Endothelial cell of umbilical vein (primary cell): ENCODE results near the gene ETNK1. TPM values are rescaled to one million over a fixed set of nuclear protein-coding genes. Genes with fewer than 3 reads are reported as not detected.
"Not testable (repeated sequence)": the region's sequence is repeated elsewhere in the genome, so short reads cannot be mapped to it uniquely, and the experiment has no call there.

Experiments
- BruUV-seq: library from RNA; stranded (reverse); fragments of 400-500 nt; replicated peaks from 2 replicates; lab custom pipeline; 2021; lab: Mats Ljungman, UMichigan
- CTCF ChIA-PET: fragments of 300-600, 350-600 bp; sonication (Branson Sonifier 250); formaldehyde crosslinking; loops from one replicate; lab custom pipeline; 2021; ENCODE audit warnings: antibody characterized with exemption, inconsistent platforms; lab: Charles Lee
- POLR2A ChIA-PET: fragments of 300-600, 350-600 bp; sonication (Branson Sonifier 250); formaldehyde crosslinking; loops from one replicate; lab custom pipeline; 2021; ENCODE audit warnings: antibody characterized with exemption, inconsistent platforms; lab: Charles Lee
- DNase-seq: peaks from one replicate; pipeline ENCODE4 v3.0.0-alpha.2; 2011; ENCODE audit warnings: low read depth, low spot score
- FAIRE-seq: peaks from 2 replicates; lab custom pipeline; 2011; peaks lifted over from hg19 to GRCh38; lab: Jason Lieb, UNC
- H2AFZ ChIP-seq: 2 replicates; pipeline ENCODE4 v1.6.0; 2012; ENCODE audit warnings: low read depth, low read length, control low read depth, inconsistent platforms
- H3K27ac ChIP-seq: 2 replicates; pipeline ENCODE4 v1.5.1; 2011; ENCODE audit warnings: low read depth, mild to moderate bottlenecking, control low read depth, low read length, moderate library complexity; ENCODE audit not compliant: insufficient read depth
- H3K27me3 ChIP-seq, 2 experiments: 2 replicates each; pipeline versions ENCODE4 v1.6.0 to v1.6.1; 2011; ENCODE audit warnings: low read length in 2 of 2, mixed read lengths in 1 of 2; ENCODE audit not compliant: control insufficient read depth in 2 of 2, insufficient read depth in 2 of 2
- H3K36me3 ChIP-seq, 2 experiments: 2 replicates in 1 of 2; 3 replicates in 1 of 2; pipeline ENCODE4 v1.5.1; 2011; ENCODE audit warnings: low read length in 2 of 2, mild to moderate bottlenecking in 1 of 2, moderate library complexity in 1 of 2; ENCODE audit not compliant: control insufficient read depth in 2 of 2, insufficient read depth in 2 of 2; ENCODE audit errors: extremely low read depth in 1 of 2
- H3K4me1 ChIP-seq: 3 replicates; pipeline ENCODE4 v1.5.1; 2011; ENCODE audit warnings: mild to moderate bottlenecking, low read length; ENCODE audit not compliant: control insufficient read depth, insufficient read depth; ENCODE audit errors: extremely low read depth
- H3K4me2 ChIP-seq: 2 replicates; pipeline ENCODE4 v1.6.1; 2011; ENCODE audit warnings: low read length, control low read depth, mixed read lengths; ENCODE audit not compliant: insufficient read depth
- H3K4me3 ChIP-seq, 3 experiments: fragments of 200-600 bp in 1 of 3; sonication (generic), shearing (Covaris generic) in 1 of 3; replicated peaks in 1 of 3; 2 replicates each; pipeline ENCODE4 v1.5.1; 2011 to 2016; ENCODE audit warnings: control low read depth in 3 of 3, low read length in 3 of 3, mild to moderate bottlenecking in 2 of 3, inconsistent platforms in 1 of 3, low read depth in 1 of 3, moderate library complexity in 1 of 3; ENCODE audit not compliant: insufficient read depth in 1 of 3
- H3K79me2 ChIP-seq: 2 replicates; pipeline ENCODE4 v1.6.0; 2012; ENCODE audit warnings: low read length, inconsistent platforms; ENCODE audit not compliant: control insufficient read depth, insufficient read depth
- H3K9ac ChIP-seq: replicated peaks from 2 replicates; pipeline ENCODE3; 2011; ENCODE audit warnings: low read length, control low read depth; ENCODE audit not compliant: insufficient read depth; ENCODE audit errors: extremely low read depth
- H3K9me1 ChIP-seq: replicated peaks from 3 replicates; pipeline ENCODE4 v1.6.0; 2011; ENCODE audit warnings: mild to moderate bottlenecking, low read length; ENCODE audit not compliant: control insufficient read depth, insufficient read depth; ENCODE audit errors: extremely low read depth
- H3K9me3 ChIP-seq: replicated peaks from 2 replicates; pipeline ENCODE4 v1.5.1; 2012; ENCODE audit warnings: low read length, inconsistent platforms; ENCODE audit not compliant: control insufficient read depth, insufficient read depth
- H4K20me1 ChIP-seq: replicated peaks from 2 replicates; pipeline ENCODE3; 2011; ENCODE audit warnings: mild to moderate bottlenecking, low read length; ENCODE audit not compliant: control insufficient read depth, insufficient read depth; ENCODE audit errors: extremely low read depth
- CTCF ChIP-seq, 2 donors: IDR thresholded peaks; 1 replicate in 1 of 2; 2 replicates in 1 of 2; pipeline ENCODE4 v1.5.1; 2011; ENCODE audit warnings: low read length in 2 of 2, mild to moderate bottlenecking in 2 of 2, moderate library complexity in 2 of 2, control low read depth in 1 of 2, inconsistent platforms in 1 of 2, low read depth in 1 of 2; ENCODE audit not compliant: insufficient read depth in 1 of 2; ENCODE audit errors: extremely low read depth in 1 of 2
- EZH2 ChIP-seq: IDR thresholded peaks from 2 replicates; pipeline ENCODE4 v1.6.1; 2012; ENCODE audit warnings: borderline replicate concordance, low read depth, mild to moderate bottlenecking, moderate library complexity, low read length, inconsistent platforms; ENCODE audit not compliant: severe bottlenecking
- FOS ChIP-seq: IDR thresholded peaks from 2 replicates; pipeline ENCODE4 v1.6.1; 2011; ENCODE audit warnings: mild to moderate bottlenecking, low read length, moderate library complexity, borderline replicate concordance; ENCODE audit not compliant: insufficient read depth
- GATA2 ChIP-seq: IDR thresholded peaks from 2 replicates; pipeline ENCODE4 v1.7.0; 2011; ENCODE audit warnings: low read depth, mild to moderate bottlenecking, moderate library complexity, mixed read lengths, low read length; ENCODE audit not compliant: insufficient read length, insufficient read depth
- JUN ChIP-seq: IDR thresholded peaks from 2 replicates; pipeline ENCODE4 v1.6.1; 2011; ENCODE audit warnings: borderline replicate concordance, low read depth; ENCODE audit not compliant: insufficient read length, insufficient read depth
- MYC ChIP-seq: IDR thresholded peaks from one replicate; pipeline ENCODE4 v1.6.1; 2011; ENCODE audit warnings: mild to moderate bottlenecking, low read depth, low read length
- POLR2A ChIP-seq: IDR thresholded peaks from 2 replicates; pipeline ENCODE4 v1.6.1; 2012; ENCODE audit warnings: low read depth, mild to moderate bottlenecking, control low read depth, low read length
- POLR2AphosphoS5 ChIP-seq: IDR thresholded peaks from 2 replicates; pipeline ENCODE4 v1.6.1; 2012; ENCODE audit warnings: low read depth, mild to moderate bottlenecking, control low read depth, low read length, moderate library complexity; ENCODE audit not compliant: insufficient read depth
- dilution Hi-C: fragments of 300-500 bp; cut with MboI; formaldehyde crosslinking; loops from one replicate; pipeline ENCODE4 v1.15.0; 2019; ENCODE audit warnings: low sequenced_read_pairs; ENCODE audit not compliant: extremely low pct_ligation_motif_present
- intact Hi-C: fragments of 100-400 bp; cut with micrococcal nuclease; formaldehyde crosslinking; loops from one replicate; pipeline ENCODE4 v1.10.0; 2022
- polyA plus RNA-seq, 4 experiments: library from polyadenylated mRNA; depleted of rRNA in 3 of 4; stranded (reverse) in 3 of 4; unstranded in 1 of 4; fragments of >200 nt; gene quantifications; 2 replicates each; pipeline versions ENCODE4 v1.2.1 to v1.2.3, GENCODE V29; 2011 to 2012; ENCODE audit warnings: missing spikeins in 1 of 4
- total RNA-seq: library from RNA; stranded (reverse); gene quantifications from 2 replicates; pipeline ENCODE4 v1.2.3, GENCODE V29; 2021
- TF ChIP-seq, protein P1 (sequence below): IDR thresholded peaks from 2 replicates; pipeline ENCODE4 v1.6.1; 2011; ENCODE audit not compliant: insufficient read depth, insufficient read length

ETNK1 gene
- total and polyA plus RNA-seq, 2 donors (not counting 3 experiments of a cell fraction or from before 2014, with no cell fraction given), result 11.4 to 68.4 TPM

DNA sequence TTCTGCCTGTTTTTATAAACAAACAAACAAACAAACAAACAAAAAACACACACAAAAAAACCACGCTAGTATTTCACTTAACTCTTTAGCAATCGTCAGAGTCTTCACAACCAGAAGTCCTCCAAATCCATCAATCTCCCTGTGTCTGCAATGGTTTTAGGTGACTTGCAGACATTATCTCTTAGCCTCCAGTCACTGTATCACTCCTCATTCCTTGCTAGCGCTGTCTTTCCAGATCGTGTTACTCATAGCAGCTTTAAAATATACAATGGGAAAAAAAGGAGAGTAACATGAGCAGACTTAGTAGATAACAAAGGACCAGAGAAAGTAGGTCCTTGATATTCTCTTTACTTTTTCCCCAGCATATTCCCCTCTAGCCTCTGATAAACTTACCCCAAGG, 15.5 kb upstream of the ETNK1 start:
- FAIRE-seq (no peak), DNase-seq (no peak)
- no peak for TF ChIP-seq JUN
- TF ChIP-seq EZH2, result no peak
- TF ChIP-seq MYC, result no peak
- no peak overlapping the region for H3K4me3 ChIP-seq
- no peaks in the 10 kb centered on the region for H3K9me1 ChIP-seq
- ChIA-PET POLR2A (no interaction called here), CTCF (no interaction called here)
- dilution Hi-C loops (no loop called here), intact Hi-C loops (no loop called here)
- no peaks in the 10 kb centered on the region for H3K27me3 ChIP-seq
- H3K36me3 ChIP-seq, result no peaks in the 10 kb centered on the region
- no peak overlapping the region for H3K4me2 ChIP-seq
- H3K9me3 ChIP-seq, result no peaks in the 10 kb centered on the region
- no peaks in the 10 kb centered on the region for H4K20me1 ChIP-seq
- no peaks in the 10 kb centered on the region for H3K79me2 ChIP-seq
- H3K27ac ChIP-seq, result no peak overlapping the region
- BruUV-seq, result no TSS peak
- no peak overlapping the region for H2AFZ ChIP-seq
- no peak overlapping the region for H3K9ac ChIP-seq
- no peaks in the 10 kb centered on the region for H3K4me1 ChIP-seq

- no peaks in the 10 kb centered on the region for H3K4me1 ChIP-seq
- dilution Hi-C loops (no loop called here), intact Hi-C loops (no loop called here)
- POLR2A ChIA-PET, result no interaction called here
- no peaks in the 10 kb centered on the region for H3K9me3 ChIP-seq
- no peak for TF ChIP-seq FOS
- no peak for TF ChIP-seq MYC
- TF ChIP-seq EZH2, result no peak
- TF ChIP-seq, protein P1, sequence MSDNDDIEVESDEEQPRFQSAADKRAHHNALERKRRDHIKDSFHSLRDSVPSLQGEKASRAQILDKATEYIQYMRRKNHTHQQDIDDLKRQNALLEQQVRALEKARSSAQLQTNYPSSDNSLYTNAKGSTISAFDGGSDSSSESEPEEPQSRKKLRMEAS, result no peak
- no peak for TF ChIP-seq GATA2
- TF ChIP-seq POLR2AphosphoS5, result no peak
- no peak for TF ChIP-seq JUN
- no peak for TF ChIP-seq CTCF (IDR thresholded peaks at IDR 0.05; ENCODE audit: extremely low read depth in 1 of 2, insufficient read depth in 1 of 2, low read depth in 1 of 2, low read length in 2 of 2)
- no peak for TF ChIP-seq POLR2A
- FAIRE-seq, result no peak
- DNase-seq, result no peak
- no peak overlapping the region for H3K9ac ChIP-seq
- no peak overlapping the region for H3K4me2 ChIP-seq
- no peaks in the 10 kb centered on the region for H3K9me1 ChIP-seq
- H3K36me3 ChIP-seq, result no peaks in the 10 kb centered on the region
- CTCF ChIA-PET, result no interaction called here
- no peak overlapping the region for H3K4me3 ChIP-seq
- no peaks in the 10 kb centered on the region for H3K27me3 ChIP-seq
- H3K79me2 ChIP-seq, result no peaks in the 10 kb centered on the region
- H2AFZ ChIP-seq, result no peak overlapping the region
- BruUV-seq, result no TSS peak
- no peaks in the 10 kb centered on the region for H4K20me1 ChIP-seq
- no peak overlapping the region for H3K27ac ChIP-seq
These were observed 14.8 kb upstream of the ETNK1 start for GRCh38 chr12:22610131-22610530.

- H3K9me3 ChIP-seq, H3K27ac ChIP-seq, H3K36me3 ChIP-seq, DNase-seq, H3K9ac ChIP-seq, H3K79me2 ChIP-seq, H2AFZ ChIP-seq, H3K4me3 ChIP-seq, H3K9me1 ChIP-seq, CTCF ChIA-PET, intact Hi-C loops, H3K4me1 ChIP-seq, H3K27me3 ChIP-seq, H4K20me1 ChIP-seq, BruUV-seq, FAIRE-seq, POLR2A ChIA-PET, H3K4me2 ChIP-seq, dilution Hi-C loops: not testable (repeated sequence)
These were observed 12.1 kb upstream of the ETNK1 start for GRCh38 chr12:22612822-22613221.
